ENCODE results near the gene MACROD2. TPM values are rescaled to one million over a fixed set of nuclear protein-coding genes. Genes with fewer than 3 reads are reported as not detected.
A peak's percentile ranks its signal among the peaks of the same experiment; 100 is the strongest.

The MACROD2 gene
- total RNA-seq, 1 donor from 2014 or later: 47.7 TPM

DNA sequence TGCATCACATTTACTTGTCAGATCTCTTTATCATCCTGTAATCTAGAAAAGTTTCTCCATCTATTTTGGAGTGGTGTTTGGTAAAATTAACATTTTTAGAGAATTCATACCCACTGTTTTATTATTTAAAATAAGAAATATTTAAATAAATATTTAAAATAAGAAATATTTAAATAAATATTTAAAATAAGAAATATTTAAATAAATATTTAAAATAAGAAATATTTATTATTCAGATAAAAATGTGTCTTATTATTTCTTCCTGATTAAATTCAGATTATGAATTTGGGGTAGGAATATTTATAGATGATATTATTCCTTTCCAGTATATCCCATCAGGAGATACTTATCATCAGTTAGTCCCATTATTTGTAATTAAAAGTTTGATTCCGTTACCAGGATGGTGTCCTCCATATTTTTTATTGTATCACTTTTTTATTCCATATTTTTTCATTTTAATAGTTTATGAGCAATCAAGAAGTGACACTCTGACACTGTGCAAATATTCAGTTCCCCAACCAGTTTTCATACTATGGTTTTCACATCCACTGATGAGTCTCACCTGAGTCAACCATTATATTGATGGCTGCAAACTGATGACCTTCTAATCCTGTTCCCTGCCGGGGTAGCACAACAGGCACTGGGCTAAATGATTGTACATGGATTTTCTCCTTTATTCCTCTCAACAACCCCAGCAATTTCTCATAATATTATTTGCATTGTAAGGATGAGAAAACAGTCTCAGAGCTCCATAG lies 1555.0 kb downstream of the MACROD2 start:
- DNase-seq (ENCODE audit: low spot score in 2 of 2) (no peak), FAIRE-seq (peak; percentile 99)

DNA sequence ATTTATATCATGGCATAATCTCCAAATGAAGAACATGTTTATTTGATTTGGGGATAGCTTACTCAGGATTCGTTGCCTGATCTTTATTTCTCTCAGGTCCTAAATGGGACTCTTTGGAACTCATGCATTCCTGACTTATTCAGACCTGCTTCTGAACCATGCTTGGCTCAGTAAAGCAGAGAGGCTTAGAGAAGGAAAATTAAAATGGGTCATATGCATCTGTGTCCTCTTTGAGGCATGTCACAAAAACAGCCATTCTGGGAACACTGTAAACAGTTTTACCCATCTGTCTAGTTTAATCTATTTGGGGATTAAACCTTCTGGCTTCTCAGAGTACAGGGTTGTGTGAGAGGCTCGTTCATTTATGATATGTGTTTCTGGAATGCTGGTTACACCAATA lies 1560.6 kb downstream of the MACROD2 start:
- DNase-seq (ENCODE audit: low spot score in 2 of 2) (no peak), FAIRE-seq (no peak)

DNA sequence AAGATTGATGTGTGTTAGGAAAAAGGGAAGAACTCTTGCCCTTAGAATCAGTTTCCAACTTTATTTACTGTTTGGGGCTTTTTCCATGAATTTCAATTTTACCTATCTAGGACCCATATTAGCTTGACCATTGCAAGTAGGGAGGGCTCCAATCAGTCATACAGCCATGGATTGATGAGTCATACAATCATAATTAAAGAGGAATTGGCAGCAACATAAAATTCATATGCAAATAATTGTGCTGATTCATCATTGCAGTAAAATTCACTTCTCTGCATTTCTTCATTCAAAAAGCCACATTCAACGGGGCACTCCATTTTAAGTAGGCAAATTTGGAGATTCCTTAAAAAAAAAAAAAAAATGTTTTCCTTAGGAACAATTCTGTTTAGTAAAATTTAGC lies 1561.6 kb downstream of the MACROD2 start:
- DNase-seq (ENCODE audit: low spot score in 2 of 2) (no peak), FAIRE-seq (no peak)

DNA sequence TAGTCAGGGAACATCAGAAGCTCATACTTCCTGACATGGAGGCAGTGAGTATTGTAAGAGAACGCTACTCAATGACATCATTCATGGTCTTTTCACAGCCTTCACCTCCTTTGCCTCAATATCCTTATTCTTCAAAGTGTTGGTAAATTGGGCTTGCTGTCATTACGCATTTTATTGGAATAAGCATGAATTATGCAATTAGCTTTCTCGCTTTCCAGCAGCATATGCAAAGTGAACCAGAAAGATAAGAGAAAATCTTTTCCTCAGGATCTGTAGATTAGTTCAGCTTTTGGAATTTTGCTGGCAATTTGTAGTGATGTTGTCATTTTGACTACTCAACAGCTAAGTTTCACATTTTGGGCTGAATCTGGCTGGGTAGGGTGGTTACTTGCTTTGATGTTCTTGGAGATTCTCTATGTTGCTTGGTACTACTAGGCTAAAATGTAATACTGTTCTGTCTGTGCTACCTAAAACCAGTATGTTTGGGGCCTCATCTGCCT lies 1565.8 kb downstream of the MACROD2 start:
- DNase-seq (ENCODE audit: low spot score in 2 of 2): no peak
- no peak for FAIRE-seq

DNA sequence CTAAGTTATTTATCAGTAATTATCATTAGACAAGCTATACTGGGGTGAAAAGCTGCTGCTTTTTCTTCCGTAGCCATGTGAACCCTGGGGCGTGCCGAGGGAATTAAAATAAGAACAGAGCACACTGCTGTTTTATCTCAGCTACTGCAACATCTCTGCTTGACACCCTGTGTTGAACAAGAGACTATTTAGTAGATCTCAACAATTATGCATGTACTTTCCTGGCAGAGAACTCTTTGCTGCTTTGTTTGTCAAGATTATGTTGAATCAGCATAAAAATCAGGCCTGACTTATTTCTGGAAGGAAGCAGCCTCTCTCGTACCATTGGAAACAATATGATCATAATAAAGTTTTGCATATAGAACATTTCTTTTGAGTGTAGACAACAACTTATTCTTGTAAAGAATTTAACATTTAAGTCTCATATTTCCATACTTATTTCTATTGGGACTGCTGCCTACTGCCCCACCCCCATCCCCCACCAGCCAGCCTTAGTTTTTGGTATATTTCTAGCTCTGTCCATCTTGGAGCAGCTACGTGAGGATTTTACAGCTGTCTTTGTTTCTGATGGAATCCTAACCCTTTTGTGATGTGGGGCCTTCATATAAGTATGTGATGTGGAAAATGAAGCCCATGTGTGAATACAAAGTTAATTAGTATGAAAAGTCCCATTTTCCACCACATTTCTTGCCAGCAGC lies 1566.5 kb downstream of the MACROD2 start:
- DNase-seq (ENCODE audit: low spot score in 2 of 2) (peak; percentile 9 to 12), FAIRE-seq (peak; percentile 73)

DNA sequence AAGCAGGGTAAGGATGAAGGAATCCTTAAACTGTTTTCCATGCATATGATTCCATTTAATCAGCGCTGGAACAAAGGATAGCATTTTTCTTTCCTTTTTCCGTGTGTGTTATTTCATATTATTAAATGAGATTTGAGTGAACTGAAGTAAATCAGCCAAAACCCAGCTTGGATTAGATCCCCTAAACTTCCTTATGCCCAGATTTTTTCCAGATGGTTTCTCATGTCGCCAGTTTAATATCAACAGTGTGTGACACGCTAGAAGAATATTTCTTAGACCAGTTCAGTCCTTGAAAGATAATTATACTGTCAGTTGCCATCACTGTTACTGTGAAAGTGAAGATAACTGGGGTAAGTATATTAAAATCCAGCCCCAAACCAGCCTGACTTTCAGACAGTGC lies 1568.5 kb downstream of the MACROD2 start:
- DNase-seq (ENCODE audit: low spot score in 2 of 2): no peak
- FAIRE-seq: no peak

DNA sequence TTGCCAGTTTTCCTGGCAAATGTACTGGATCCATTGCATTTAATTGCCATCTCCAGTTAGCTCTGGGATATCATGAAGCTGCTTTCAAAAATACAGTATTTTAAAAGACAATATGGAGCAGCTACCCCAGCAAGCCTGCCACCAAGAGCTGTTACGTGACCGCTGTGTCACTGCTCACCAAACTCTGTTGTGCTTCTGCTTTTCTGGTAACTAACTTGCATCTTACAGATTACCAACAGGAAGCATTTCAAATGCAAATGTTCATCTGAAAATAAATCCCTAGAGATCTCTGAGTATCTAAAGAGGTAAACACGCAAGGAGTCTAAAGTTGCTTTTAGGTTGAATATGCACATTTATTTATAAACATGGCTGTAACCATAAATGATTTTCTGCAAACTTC lies 1569.7 kb downstream of the MACROD2 start:
- no peak for DNase-seq (ENCODE audit: low spot score in 2 of 2)
- FAIRE-seq: no peak

DNA sequence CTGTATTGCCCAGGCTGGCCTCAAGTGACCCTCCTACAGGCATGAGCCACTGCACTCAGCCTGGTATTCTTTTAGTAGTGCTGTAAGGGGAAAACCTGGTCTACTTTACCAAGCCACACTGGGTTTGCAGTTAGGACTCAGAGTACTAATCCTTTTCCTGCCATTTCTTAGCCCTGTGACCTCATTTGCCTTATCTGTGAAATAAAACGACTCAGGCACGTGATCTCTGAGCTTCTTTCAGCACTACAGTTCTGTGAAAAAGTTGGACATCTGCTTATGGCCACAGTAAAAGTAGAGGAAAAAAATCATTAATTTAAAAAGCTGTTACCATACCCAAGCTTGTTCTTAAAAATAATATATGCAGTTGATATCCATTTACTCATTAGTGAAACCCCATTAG lies 1570.5 kb downstream of the MACROD2 start:
- FAIRE-seq: no peak

DNA sequence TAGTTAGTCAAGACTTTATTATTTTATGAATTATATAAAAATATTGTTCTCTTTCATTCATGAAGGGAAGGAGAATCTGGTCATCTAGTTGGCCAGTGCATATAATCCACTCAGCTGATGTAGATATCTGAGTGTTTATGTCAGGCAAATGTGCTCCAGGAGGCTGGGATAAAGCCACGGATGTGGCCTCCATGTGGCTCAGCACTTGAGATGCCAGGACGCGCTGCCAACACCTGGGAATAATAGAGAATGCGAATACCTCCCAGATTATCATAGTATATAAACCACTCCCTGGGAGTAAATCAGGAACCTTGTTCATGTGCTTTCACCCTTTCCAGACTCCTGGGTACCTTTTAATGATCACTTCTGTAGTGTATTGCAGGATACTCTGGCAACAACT lies 1571.9 kb downstream of the MACROD2 start:
- FAIRE-seq: no peak

More for the DNA sequence above, 1570.5 kb downstream of the MACROD2 start:
- no peak for DNase-seq (ENCODE audit: low spot score in 2 of 2)

DNA sequence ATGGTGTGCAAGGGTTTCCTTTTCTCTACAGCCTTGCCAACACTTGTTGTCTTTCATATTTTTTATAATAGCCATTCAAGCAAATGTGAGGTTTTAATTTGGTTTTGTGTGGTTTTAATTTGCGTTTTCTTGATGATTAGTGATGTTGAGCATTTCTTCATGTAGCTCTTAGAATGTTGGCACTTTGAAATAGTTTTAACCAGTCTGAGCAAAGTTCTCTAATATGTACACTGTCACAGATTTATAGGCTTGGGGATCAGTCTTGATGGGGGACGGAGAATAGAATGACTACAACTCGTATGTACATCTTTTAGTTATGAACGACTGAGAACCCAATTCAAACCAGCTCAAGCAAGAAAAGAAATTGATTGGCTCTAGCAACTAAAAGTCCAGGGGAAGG lies 1574.8 kb downstream of the MACROD2 start:
- FAIRE-seq (no peak), DNase-seq (ENCODE audit: low spot score in 2 of 2) (no peak)

More for the DNA sequence above, 1571.9 kb downstream of the MACROD2 start:
- no peak for DNase-seq (ENCODE audit: low spot score in 2 of 2)

DNA sequence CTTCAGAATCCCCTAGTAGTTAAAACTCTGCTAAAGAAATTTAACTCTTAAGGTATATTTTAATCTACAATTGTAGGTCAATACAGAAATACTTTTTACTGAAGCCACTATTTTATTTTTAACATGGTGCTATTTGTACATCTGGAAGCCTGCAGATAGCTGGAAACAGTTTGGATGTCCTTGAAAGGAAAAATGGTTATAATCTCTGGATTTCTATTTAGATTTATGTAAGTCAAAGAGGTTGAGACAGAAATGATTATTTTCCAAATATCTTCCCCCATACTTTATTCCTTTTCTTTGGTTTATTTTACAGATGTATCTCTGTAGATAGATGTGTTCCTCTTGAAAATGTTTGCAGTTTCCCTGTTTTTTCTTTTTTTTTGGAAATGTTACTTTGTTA lies 1575.7 kb downstream of the MACROD2 start:
- peak; percentile 44 for FAIRE-seq
- no peak for DNase-seq (ENCODE audit: low spot score in 2 of 2)

DNA sequence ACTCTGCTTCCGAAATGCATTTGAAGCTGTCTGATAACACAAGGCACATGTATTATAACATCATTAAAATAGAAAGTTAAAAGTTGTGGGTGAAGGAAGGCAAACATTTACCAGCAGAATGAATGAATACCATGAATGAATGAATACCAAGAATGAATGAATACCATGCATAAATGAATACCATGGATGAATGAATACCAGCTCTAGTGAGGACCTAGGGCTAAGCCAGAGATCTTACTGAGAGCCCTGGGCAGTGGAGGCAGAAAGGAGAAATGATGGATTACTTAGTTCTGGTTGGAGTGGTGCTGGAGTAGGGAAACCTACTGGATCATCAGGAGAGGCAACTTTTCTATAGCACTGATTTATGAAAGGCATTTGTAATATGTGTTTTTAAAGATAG lies 1579.9 kb downstream of the MACROD2 start:
- FAIRE-seq: no peak
- no peak for DNase-seq (ENCODE audit: low spot score in 2 of 2)

DNA sequence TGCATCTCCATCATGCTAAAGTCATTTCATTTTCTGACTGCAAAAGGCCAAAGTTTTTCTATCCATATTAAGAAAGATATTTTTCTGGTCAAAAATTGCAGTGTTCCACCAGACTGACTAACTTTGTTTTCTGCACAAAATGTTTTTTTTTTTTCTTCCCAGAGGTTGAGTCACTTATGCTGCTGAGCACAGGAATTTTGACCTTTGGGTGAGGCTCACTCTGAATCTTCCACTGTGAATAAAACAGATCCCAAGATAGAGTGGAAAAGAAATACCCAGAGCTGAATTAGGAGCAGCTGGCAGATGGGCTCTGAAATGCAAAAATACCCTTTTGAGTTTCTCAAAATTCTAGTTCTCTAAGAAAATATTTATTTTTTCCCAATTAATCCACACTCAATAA lies 1581.1 kb downstream of the MACROD2 start:
- DNase-seq (ENCODE audit: low spot score in 2 of 2) (no peak), FAIRE-seq (no peak)

DNA sequence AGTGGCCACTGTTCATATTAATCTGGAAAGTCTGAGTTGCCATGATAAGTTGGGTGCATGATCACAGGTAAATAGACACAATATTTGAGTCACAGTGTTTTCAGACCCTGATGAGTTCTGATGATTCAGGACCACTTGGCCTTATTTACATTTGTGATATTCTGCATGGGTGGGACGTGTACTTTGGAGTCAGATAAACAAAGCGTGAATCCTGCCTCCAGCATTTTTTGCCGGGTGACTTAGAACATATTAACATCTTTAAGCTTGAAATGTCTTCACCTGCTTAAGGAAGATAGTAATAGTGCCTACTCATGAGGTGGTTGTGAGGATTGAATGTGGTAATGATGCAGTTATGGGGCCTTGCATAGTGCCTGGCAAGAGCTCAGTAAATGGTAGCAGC lies 1582.8 kb downstream of the MACROD2 start:
- no peak for DNase-seq (ENCODE audit: low spot score in 2 of 2)
- no peak for FAIRE-seq

DNA sequence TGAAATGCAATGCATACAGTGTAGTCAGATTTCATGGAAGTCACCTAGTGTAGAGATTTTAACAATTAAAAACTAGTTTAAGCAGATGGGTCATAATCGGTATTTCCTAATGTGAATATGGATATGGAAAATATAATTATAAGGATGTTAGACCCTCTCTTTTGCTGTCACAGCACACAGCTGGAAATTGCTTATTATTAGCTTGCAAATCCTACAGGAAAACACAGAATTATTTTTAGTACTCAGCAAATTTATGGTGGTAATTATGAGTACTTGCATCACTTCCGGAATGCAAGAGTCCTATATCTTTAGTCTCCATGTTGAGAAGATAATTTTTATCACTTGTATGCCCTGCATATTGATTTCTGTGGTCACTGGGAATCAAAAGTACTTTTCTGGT lies 1584.4 kb downstream of the MACROD2 start:
- DNase-seq (ENCODE audit: low spot score in 2 of 2): no peak
- FAIRE-seq: no peak

DNA sequence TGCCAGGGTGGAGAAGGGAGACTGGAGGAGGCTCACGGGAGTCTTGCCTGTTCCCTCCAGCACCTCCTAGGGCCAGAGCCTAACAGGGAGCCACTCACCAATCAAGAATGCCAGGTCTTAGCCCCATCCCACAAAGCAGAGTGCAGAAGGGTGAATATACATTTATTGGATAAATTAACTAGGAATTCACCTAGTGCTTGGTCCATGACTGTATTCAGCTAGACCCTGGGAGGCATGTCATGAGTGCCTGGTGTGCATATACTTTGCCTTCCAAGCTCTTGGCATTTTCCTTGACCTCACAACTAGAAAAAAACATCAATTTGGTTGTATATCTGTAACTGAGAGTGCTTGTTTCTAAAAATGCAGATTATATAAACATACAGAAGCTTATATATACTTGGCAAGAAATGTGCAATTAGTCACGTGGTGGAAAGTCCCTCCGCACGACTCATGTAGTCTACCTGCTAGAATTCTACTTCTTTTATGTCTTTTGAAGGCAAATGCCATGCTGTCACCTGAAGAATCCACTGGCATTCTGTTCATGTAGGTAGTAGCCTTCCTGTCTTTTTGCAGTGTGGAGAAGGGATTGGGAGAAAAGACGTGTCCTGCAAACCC lies 1586.9 kb downstream of the MACROD2 start:
- FAIRE-seq (no peak), DNase-seq (ENCODE audit: low spot score in 2 of 2) (no peak)

DNA sequence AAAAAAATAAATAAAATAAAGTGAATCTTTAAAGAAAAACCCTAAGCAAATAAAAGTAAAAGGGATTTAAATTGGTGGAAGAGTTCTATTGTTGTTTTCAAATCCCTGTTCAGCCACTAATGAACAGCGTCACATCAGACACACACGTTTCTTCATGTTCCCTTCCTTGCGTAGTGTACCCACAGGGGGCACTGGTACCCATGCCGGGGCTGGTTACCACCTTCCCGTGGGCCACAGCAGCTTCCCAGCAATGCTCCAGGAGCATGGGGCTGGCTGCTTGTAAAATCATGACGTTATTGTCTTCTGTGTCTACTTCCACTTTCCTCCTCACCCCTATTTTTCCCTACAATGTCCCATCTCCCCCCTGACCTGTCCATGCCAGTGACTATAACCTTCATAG lies 1589.2 kb downstream of the MACROD2 start:
- FAIRE-seq (no peak), DNase-seq (ENCODE audit: low spot score in 2 of 2) (no peak)

DNA sequence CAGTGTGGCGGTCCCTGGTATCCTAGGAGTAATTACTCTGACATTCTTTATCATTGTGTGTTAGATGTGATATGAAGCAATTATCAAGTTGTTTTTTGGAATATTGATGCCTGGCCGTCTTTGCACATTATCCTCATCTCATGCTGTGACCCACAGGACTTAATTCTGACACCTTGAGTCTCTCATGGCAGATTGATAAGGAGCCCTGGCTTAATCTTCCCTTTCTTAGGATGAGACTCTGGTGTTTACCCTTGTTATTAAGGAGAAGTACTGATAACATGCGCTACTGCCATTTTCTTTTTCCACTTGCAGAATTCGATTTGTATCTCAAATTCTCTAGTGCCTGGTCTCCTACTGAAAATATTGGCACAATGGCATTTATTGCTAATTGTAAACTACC lies 1597.8 kb downstream of the MACROD2 start:
- no peak for FAIRE-seq
- no peak for DNase-seq (ENCODE audit: low spot score in 2 of 2)

DNA sequence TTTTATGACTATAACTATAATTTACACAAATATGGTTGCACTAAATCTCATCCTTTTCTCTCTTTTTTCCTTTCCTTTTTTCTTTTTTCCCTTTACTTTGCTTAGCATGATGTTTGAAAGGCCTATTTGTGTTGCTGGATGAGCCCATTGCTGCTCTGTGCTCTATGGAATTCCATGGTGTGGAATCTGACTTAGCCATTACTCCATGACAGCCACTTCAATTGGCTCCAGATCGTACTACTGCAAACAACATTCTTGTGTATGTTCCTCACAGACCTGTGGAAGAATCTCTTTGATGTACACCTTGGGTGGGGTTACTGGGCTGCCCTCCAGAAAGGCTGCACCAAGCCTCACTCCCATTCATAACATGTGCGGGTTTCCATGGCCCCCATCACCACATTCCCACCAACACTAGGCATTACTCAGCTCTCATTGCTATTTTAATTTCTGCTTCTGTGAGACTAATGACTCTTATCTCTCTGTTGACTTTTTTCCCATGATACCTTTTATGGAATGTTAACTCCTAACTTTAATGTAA lies 1598.9 kb downstream of the MACROD2 start:
- no peak for FAIRE-seq
- no peak for DNase-seq (ENCODE audit: low spot score in 2 of 2)

DNA sequence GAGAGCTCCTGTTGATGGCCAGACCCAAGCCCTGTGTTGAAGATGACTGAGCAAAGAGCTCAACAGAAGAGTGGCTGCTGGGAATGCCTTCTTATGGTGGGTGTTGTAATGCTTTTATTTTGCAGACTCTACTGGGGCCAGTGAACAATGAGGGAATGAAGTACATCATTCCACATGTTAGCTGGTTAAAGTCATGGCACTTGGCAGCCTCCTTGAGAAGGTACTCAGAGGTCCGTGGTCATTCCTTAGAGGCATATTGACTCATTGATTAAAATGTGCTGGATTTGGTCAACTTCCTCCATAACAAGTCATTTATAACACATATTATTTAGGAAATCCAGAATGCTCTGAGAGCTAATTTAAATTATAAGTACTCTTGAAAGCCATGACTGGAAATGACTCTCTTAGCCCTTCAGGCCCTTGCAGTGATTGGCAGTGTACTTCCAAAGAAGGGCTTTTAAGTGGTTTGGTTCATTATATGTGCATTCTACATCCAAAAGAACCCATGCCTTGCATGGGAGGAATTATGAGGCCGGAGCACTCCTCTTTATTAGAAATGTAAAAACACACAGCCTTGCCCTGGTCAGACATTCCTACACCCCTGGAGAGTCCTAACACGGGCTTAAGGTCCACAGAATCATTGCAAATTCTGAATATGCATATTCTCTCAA lies 1601.0 kb downstream of the MACROD2 start:
- FAIRE-seq (no peak), DNase-seq (ENCODE audit: low spot score in 2 of 2) (no peak)

DNA sequence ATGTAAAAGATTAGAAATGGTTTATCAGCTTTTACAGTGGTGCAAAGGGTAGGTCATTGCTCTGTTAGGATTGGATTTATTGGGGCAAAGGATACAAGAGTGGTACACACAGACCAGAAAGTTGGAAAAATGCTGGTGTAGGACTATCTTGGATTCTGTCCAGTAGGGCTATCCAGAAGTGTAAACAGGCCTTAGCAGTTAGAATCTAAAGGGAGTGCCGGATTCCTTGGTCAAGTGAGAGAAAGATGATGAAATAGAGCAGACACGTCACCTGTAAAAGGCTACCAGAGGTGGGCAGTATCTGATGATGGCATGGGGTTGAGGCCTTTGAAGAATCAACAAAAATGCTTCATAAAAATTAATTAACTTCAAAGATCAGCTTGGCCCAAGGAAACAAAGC lies 1602.0 kb downstream of the MACROD2 start:
- FAIRE-seq: no peak

More for the DNA sequence above, 1602.0 kb downstream of the MACROD2 start:
- DNase-seq (ENCODE audit: low spot score in 2 of 2): no peak
